Measurements from ENCODE around the gene MTCH1. TPM values are rescaled to one million over a fixed set of nuclear protein-coding genes. Genes with fewer than 3 reads are reported as not detected.

The MTCH1 gene
- total and polyA plus RNA-seq, 9 of the 15 experiments (the other 6 are each of a cell fraction or from before 2014, with no cell fraction given): 7.9 to 161 (median 118) TPM

GRCh38 chr6:37029249-37029971 lies 43.4 kb upstream of the MTCH1 start (continued):
- TF ChIP-seq E4F1 (CRISPR knock-in tag; IDR thresholded peaks at IDR 0.05; ENCODE audit: borderline replicate concordance) (no peak), ZNF143 (CRISPR knock-in tag; IDR thresholded peaks at IDR 0.05) (0 out of 2 replicates have a peak, but pooled peaks have one; percentile 53), PCBP1 (IDR thresholded peaks at IDR 0.05; ENCODE audit: low read depth, low read length, poor library complexity, severe bottlenecking) (no peak), MITF (IDR thresholded peaks at IDR 0.05) (0 out of 2 replicates have a peak, but pooled peaks have one; percentile 21), ZFX (CRISPR knock-in tag; IDR thresholded peaks at IDR 0.05) (peak; percentile 44), VEZF1 (CRISPR knock-in tag; IDR thresholded peaks at IDR 0.05) (peak; percentile 70), HLTF (IDR thresholded peaks at IDR 0.05) (peak; percentile 93; the same call in 1 of the 2 replicates), ELF1 (tag; IDR thresholded peaks at IDR 0.05) (no peak), IRF1 (CRISPR knock-in tag; IDR thresholded peaks at IDR 0.05; ENCODE audit: borderline replicate concordance) (no peak), ZBTB40 (IDR thresholded peaks at IDR 0.05) (no peak), ZBTB40 (CRISPR knock-in tag; IDR thresholded peaks at IDR 0.05) (no peak)
